HL-60 (cell line): ENCODE measurements around the gene RSPH1.
A peak's percentile ranks its signal among the peaks of the same experiment; 100 is the strongest.

Source experiments
- DNase-seq, 2 experiments: peaks; one replicate each; pipeline ENCODE4 v3.0.0-alpha.2; 2010 to 2020; ENCODE audit warnings: low read depth in 1 of 2, low spot score in 1 of 2
- H3K27ac ChIP-seq: fragments of 250-450 bp; sonication (Bioruptor Pico); replicated peaks from 2 replicates; pipeline ENCODE4 v1.5.1; 2020; ENCODE audit warnings: mild to moderate bottlenecking, moderate library complexity
- H3K27me3 ChIP-seq: fragments of 250-450 bp; sonication (Bioruptor Pico); 2 replicates; pipeline ENCODE4 v1.5.1; 2021; ENCODE audit warnings: mild to moderate bottlenecking, moderate library complexity; ENCODE audit not compliant: insufficient read depth, poor library complexity, severe bottlenecking
- H3K4me3 ChIP-seq: replicated peaks from 2 replicates; pipeline ENCODE4 v1.5.1; 2011; ENCODE audit warnings: mild to moderate bottlenecking, control low read depth, low read length; ENCODE audit not compliant: insufficient read depth
- GABPA ChIP-seq: IDR thresholded peaks from 2 replicates; pipeline ENCODE4 v1.6.1; 2012; ENCODE audit warnings: low read depth
- POLR2AphosphoS5 ChIP-seq: IDR thresholded peaks from 2 replicates; pipeline ENCODE4 v1.6.1; 2012; ENCODE audit warnings: low read depth
- SPI1 ChIP-seq: IDR thresholded peaks from 2 replicates; pipeline ENCODE4 v1.6.1; 2012; ENCODE audit warnings: low read depth, mild to moderate bottlenecking, borderline replicate concordance
- TF ChIP-seq, protein P1 (sequence below): IDR thresholded peaks from one replicate; pipeline ENCODE4 v1.5.1; 2011; ENCODE audit warnings: low read length, control low read depth, inconsistent platforms; ENCODE audit not compliant: insufficient read depth
- TF ChIP-seq, protein P2 (sequence below): IDR thresholded peaks from 2 replicates; pipeline ENCODE4 v1.6.1; 2012; ENCODE audit warnings: low read depth; ENCODE audit not compliant: insufficient replicate concordance

The RSPH1 gene

DNA sequence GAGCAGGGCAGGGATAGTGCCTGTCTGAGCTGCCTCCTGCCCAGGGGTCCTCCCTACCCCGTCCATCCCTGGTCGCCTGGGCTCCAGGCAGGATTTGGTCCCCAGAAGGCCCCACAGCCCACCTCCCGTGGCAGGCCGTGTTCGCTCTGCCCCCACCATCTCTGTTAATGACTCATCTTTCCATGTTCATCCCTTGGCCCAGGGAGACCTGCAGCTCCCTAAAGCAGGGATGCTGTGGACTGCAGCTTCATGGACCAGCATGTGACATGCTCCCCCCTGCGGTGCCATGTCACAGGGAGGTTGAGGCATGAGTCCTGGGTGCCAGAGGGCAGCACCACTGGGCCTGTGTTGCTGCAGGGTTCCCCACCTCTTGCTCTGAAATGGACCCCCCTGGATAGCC is 65.5 kb downstream of the RSPH1 start:
- no peaks in the 10 kb centered on the region for H3K27me3 ChIP-seq
- H3K27ac ChIP-seq: no peak overlapping the region

DNA sequence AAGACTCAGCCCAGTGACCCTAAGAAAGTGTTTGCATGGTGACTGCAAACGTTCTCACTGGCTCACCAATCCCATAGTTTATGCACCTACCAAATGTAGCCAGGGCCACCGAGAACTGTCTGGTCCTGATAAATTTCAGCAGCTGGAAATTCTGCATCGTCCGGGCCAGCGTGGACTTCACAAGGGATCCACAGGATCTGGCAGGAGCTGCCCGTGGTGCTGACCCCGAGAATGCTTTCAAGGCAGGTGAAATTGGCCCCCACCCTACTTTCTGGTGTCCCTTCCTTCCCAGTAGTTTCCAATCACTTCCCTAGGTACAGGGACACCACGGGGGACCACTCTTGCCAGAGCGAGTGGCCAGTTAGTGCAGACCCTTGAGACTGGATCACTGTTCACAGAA is 66.2 kb downstream of the RSPH1 start:
- TF ChIP-seq, protein P1, sequence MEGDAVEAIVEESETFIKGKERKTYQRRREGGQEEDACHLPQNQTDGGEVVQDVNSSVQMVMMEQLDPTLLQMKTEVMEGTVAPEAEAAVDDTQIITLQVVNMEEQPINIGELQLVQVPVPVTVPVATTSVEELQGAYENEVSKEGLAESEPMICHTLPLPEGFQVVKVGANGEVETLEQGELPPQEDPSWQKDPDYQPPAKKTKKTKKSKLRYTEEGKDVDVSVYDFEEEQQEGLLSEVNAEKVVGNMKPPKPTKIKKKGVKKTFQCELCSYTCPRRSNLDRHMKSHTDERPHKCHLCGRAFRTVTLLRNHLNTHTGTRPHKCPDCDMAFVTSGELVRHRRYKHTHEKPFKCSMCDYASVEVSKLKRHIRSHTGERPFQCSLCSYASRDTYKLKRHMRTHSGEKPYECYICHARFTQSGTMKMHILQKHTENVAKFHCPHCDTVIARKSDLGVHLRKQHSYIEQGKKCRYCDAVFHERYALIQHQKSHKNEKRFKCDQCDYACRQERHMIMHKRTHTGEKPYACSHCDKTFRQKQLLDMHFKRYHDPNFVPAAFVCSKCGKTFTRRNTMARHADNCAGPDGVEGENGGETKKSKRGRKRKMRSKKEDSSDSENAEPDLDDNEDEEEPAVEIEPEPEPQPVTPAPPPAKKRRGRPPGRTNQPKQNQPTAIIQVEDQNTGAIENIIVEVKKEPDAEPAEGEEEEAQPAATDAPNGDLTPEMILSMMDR: no peak
- TF ChIP-seq, protein P2, sequence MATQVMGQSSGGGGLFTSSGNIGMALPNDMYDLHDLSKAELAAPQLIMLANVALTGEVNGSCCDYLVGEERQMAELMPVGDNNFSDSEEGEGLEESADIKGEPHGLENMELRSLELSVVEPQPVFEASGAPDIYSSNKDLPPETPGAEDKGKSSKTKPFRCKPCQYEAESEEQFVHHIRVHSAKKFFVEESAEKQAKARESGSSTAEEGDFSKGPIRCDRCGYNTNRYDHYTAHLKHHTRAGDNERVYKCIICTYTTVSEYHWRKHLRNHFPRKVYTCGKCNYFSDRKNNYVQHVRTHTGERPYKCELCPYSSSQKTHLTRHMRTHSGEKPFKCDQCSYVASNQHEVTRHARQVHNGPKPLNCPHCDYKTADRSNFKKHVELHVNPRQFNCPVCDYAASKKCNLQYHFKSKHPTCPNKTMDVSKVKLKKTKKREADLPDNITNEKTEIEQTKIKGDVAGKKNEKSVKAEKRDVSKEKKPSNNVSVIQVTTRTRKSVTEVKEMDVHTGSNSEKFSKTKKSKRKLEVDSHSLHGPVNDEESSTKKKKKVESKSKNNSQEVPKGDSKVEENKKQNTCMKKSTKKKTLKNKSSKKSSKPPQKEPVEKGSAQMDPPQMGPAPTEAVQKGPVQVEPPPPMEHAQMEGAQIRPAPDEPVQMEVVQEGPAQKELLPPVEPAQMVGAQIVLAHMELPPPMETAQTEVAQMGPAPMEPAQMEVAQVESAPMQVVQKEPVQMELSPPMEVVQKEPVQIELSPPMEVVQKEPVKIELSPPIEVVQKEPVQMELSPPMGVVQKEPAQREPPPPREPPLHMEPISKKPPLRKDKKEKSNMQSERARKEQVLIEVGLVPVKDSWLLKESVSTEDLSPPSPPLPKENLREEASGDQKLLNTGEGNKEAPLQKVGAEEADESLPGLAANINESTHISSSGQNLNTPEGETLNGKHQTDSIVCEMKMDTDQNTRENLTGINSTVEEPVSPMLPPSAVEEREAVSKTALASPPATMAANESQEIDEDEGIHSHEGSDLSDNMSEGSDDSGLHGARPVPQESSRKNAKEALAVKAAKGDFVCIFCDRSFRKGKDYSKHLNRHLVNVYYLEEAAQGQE: peak; percentile 90
- H3K27ac ChIP-seq: no peak overlapping the region
- H3K4me3 ChIP-seq: no peak overlapping the region
- DNase-seq: no peak
- H3K27me3 ChIP-seq: no peaks in the 10 kb centered on the region

More for the DNA sequence above, 65.5 kb downstream of the RSPH1 start:
- TF ChIP-seq, protein P1: no peak
- TF ChIP-seq SPI1 (no peak), POLR2AphosphoS5 (no peak), GABPA (no peak)
- TF ChIP-seq, protein P2: no peak
- H3K4me3 ChIP-seq: no peak overlapping the region
- DNase-seq: no peak

DNA sequence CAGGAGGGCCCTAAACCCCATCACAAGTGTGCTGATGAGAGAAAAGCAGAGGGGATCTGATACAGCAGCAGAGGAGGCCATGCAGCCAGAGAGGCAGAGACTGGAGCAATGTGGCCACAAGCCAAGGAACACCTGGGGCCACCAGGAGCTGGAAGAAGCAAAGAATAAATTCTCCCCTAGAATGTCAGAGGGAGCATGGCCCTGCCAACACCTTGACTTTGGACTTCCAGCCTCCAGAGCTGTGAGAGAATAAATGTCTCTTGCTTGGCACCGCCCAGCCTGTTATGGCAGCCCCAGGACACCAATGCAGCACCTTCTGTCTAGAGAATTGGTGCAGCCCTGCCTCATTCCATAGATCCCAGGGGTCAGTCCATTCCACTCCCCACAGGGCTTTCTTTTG is 67.0 kb downstream of the RSPH1 start:
- Histone ChIP-seq H3K4me3 (no peak overlapping the region), H3K27ac (no peak overlapping the region)
- DNase-seq: no peak

More for the DNA sequence above, 67.0 kb downstream of the RSPH1 start:
- TF ChIP-seq SPI1 (no peak), GABPA (no peak), POLR2AphosphoS5 (no peak)
- TF ChIP-seq, protein P1: no peak
- TF ChIP-seq, protein P2: no peak
- H3K27me3 ChIP-seq: no peaks in the 10 kb centered on the region
